Testis (tissue), 2 donors: ENCODE data around the gene SMIM24.

Source experiments
- POLR2A ChIP-seq: fragments of 450-650 bp; IDR thresholded peaks from one replicate; pipeline ENCODE4 v1.6.1; 2017; ENCODE audit warnings: antibody characterized with exemption, mild to moderate bottlenecking, moderate library complexity
- TF ChIP-seq, protein P1 (sequence below), 3 experiments: fragments of 450-650 bp in 2 of 3; fragments of 200-600 bp in 1 of 3; sonication (generic) in 1 of 3; IDR thresholded peaks; one replicate each; pipeline ENCODE4 v1.5.1; 2016 to 2019; ENCODE audit warnings: antibody characterized with exemption in 3 of 3, mild to moderate bottlenecking in 2 of 3, moderate library complexity in 1 of 3

DNA sequence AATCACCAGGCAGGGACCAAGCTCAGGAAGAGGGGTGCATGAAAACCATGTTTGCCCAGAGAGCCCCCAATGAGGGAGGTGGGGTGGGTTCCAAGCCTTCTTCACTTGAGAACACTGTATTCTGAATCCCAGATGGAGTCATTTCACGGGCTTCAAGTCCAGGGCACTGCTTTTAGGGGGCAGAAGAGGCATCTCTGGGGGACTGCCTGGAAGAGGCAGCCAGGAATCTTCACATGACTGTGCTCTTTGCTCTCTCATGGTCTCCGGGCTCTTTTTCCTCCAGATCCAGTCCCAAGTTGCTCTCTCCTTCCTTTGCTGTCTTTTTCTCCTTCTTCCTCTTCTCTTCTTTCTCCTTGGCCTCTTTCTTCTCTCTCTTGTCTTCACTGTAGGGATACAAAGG lies 5.7 kb downstream of the SMIM24 start:
- no peak for TF ChIP-seq POLR2A
- TF ChIP-seq, protein P1, sequence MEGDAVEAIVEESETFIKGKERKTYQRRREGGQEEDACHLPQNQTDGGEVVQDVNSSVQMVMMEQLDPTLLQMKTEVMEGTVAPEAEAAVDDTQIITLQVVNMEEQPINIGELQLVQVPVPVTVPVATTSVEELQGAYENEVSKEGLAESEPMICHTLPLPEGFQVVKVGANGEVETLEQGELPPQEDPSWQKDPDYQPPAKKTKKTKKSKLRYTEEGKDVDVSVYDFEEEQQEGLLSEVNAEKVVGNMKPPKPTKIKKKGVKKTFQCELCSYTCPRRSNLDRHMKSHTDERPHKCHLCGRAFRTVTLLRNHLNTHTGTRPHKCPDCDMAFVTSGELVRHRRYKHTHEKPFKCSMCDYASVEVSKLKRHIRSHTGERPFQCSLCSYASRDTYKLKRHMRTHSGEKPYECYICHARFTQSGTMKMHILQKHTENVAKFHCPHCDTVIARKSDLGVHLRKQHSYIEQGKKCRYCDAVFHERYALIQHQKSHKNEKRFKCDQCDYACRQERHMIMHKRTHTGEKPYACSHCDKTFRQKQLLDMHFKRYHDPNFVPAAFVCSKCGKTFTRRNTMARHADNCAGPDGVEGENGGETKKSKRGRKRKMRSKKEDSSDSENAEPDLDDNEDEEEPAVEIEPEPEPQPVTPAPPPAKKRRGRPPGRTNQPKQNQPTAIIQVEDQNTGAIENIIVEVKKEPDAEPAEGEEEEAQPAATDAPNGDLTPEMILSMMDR (IDR thresholded peaks at IDR 0.05): no peak
